Stomach smooth muscle (tissue), 2 donors: Measurements from ENCODE around the gene PBX2.

Experiments used
- H3K27ac ChIP-seq: one replicate; pipeline ENCODE4 v1.7.0; 2013; ENCODE audit warnings: mild to moderate bottlenecking, low read length, inconsistent platforms
- H3K27me3 ChIP-seq, 2 donors: one replicate each; pipeline ENCODE4 v1.7.0; 2013; ENCODE audit warnings: low read length in 2 of 2; ENCODE audit not compliant: insufficient read depth in 2 of 2, control insufficient read depth in 1 of 2
- H3K36me3 ChIP-seq, 2 donors: one replicate each; pipeline ENCODE4 v1.7.0; 2013; ENCODE audit warnings: low read length in 2 of 2; ENCODE audit not compliant: control insufficient read depth in 2 of 2, insufficient read depth in 2 of 2
- H3K4me1 ChIP-seq: one replicate; pipeline ENCODE4 v1.7.0; 2013; ENCODE audit warnings: low read length; ENCODE audit not compliant: control insufficient read depth, insufficient read depth
- H3K4me3 ChIP-seq, 2 donors: one replicate each; pipeline ENCODE4 v1.7.0; 2013; ENCODE audit warnings: low read length in 2 of 2
- H3K9ac ChIP-seq, 2 donors: one replicate each; pipeline ENCODE4 v1.7.0; 2013; ENCODE audit warnings: low read length in 2 of 2, mild to moderate bottlenecking in 1 of 2
- H3K9me3 ChIP-seq, 2 donors: one replicate each; pipeline ENCODE4 v1.7.0; 2013; ENCODE audit warnings: low read length in 2 of 2; ENCODE audit not compliant: control insufficient read depth in 2 of 2
- donor health status: healthy.
- donor health status: Pancreatic carcinoma.

Gene PBX2

DNA sequence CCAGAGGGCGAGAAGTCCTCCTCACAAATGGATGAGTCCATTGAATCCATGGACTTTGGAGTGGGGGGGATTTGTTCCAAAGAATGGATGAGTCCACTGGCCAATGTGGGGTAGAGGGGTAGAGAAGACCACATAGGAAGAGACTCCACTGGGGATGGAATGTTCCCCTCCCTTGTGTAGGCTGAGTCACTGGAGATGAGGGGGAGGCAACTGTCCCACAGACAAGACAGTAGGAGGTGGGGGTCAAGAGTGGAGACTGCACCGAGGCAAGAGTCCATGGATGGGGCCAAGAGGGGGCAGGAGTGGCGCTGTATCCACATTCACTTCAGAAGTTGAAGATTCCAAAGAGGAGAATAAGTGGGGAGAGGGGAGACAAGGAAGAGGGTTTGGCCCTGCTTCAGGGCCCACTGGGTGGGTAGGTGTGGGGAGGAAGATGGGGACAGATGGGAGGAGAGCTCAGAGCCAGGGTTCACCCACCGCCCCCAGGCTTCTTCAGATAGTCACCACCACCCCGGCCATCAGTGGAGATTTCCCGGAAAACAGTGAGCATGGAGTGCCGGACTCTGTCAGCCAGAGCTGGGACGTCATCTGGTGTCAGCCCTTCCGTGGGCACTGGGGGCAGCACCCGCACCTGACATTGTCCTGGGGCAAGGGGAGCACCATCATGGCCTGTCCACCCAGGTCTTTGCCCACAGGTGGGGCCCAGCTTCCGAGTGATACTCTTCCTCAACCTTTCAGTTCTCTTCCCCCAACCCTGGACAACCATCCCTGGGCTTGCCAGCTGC lies 21.0 kb downstream of the PBX2 start:
- Histone ChIP-seq H3K9me3 (no peaks in the 10 kb centered on the region), H3K27ac (peak overlapping the region; percentile 24), H3K36me3 (peaks cover 27 to 42% of the 10 kb centered on the region in 2 donors), H3K27me3 (no peaks in the 10 kb centered on the region), H3K4me3 (no peak overlapping the region), H3K4me1 (peaks cover 5% of the 10 kb centered on the region), H3K9ac (no peak overlapping the region)

DNA sequence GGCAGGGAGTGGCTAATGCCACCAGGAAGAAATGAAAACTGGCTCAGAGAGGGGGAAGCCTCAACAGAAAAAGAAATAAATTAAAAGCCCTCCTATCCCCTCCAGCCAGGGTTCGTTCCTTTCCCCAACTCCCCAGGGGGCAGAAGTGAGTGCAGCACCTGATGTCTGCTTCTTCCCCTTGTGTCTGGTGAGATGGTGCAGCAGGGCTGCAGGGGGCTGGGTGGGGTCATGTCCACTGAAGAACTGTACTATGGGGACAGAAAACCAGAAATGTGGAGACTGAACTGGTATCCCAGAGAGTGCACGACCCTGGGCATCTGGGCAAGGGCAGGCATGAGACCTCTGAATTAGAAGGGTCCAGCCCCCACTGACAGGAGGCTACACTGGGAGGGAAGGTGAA lies 21.7 kb downstream of the PBX2 start:
- no peaks in the 10 kb centered on the region for H3K9me3 ChIP-seq
- H3K27me3 ChIP-seq, result no peaks in the 10 kb centered on the region
- peak overlapping the region; percentile 18 for H3K27ac ChIP-seq
- no peak overlapping the region for H3K4me3 ChIP-seq
- H3K36me3 ChIP-seq, result peaks cover 27 to 44% of the 10 kb centered on the region in 2 donors
- no peak overlapping the region for H3K9ac ChIP-seq
- H3K4me1 ChIP-seq, result peaks cover 5% of the 10 kb centered on the region

DNA sequence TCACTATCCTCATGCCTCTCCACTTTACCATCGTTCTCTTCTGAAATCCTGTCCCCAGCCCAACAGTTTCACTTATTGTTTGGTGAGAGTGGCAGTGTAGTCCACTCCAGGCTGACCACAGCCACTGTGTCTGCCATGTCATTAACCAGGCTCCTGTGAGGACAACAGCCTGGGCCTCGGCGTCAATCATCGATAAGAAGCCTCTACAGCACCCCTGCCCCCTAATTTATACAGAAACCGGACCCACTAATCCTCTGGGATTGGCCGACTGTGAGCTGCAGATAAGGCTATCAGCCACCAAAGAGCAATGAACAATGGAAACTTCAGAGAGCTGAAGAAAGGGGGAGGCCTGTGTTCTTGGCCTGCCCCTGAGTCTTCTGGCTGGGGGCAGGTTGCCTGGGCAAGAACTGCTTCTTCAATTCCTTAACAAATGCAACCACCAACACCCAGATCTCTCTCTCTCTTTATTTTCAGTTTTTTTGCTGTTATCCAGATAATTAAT lies 22.2 kb downstream of the PBX2 start:
- H3K27me3 ChIP-seq, result no peaks in the 10 kb centered on the region
- peaks cover under 1% of the 10 kb centered on the region for H3K4me1 ChIP-seq
- H3K36me3 ChIP-seq, result peaks cover 27 to 47% of the 10 kb centered on the region in 2 donors
- no peak overlapping the region for H3K9ac ChIP-seq
- H3K9me3 ChIP-seq, result no peaks in the 10 kb centered on the region
- H3K27ac ChIP-seq, result peak overlapping the region; percentile 18
- no peak overlapping the region for H3K4me3 ChIP-seq

DNA sequence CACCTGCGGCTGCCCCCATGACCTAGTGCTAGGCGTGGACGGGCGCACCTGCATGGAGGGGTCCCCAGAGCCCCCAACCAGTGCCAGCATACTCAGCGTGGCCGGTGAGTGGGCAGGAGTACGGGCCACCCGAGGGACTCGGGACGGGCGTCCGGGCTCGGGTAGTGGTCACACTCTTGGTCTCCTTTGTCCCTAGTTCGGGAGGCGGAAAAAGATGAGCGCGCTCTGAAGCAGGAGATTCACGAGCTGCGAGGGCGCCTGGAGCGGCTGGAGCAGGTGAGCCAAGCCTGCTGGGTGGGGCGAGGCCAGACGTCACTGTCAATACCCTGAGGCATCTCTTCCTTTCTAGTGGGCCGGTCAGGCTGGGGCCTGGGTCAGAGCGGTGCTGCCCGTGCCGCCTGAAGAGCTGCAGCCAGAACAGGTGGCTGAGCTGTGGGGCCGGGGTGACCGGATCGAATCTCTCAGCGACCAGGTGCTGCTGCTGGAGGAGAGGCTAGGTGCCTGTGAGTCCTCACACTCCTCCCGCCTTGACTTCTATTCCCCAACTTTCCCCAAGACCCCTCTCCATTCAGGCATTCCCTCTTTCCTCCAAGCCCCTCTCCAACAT lies 22.7 kb downstream of the PBX2 start:
- H3K27me3 ChIP-seq, result no peaks in the 10 kb centered on the region
- H3K9ac ChIP-seq, result no peak overlapping the region
- H3K27ac ChIP-seq, result peak overlapping the region; percentile 18
- peaks cover 27 to 52% of the 10 kb centered on the region in 2 donors for H3K36me3 ChIP-seq
- H3K4me3 ChIP-seq, result no peak overlapping the region
- no peaks in the 10 kb centered on the region for H3K9me3 ChIP-seq
- H3K4me1 ChIP-seq, result no peaks in the 10 kb centered on the region

DNA sequence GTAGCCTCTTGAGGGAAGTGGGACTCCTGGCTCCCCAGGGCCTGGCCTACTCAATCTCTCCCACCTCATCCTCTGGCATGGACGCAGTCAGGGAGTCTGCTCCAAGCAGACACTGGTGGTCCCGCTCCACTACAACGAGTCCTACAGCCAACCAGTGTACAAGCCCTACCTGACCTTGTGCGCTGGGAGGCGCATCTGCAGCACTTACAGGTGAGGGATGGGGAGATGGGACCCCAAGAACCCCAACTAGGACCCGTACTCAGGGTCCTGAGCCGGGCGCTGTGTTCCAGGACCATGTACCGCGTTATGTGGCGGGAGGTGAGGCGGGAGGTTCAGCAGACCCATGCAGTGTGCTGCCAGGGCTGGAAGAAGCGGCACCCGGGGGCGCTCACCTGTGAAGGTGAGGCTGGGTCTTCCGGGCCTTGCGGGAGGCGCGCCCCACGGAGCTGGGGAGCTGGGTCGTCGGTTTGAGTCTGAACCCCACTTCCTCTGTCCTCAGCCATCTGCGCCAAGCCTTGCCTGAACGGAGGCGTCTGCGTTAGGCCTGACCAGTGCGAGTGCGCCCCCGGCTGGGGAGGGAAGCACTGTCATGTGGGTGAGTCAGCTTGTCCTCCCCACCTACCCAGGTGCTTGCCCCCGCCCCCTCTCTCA lies 23.5 kb downstream of the PBX2 start:
- Histone ChIP-seq H3K4me1 (no peaks in the 10 kb centered on the region), H3K36me3 (peaks cover 27 to 52% of the 10 kb centered on the region in 2 donors), H3K27ac (no peak overlapping the region)

DNA sequence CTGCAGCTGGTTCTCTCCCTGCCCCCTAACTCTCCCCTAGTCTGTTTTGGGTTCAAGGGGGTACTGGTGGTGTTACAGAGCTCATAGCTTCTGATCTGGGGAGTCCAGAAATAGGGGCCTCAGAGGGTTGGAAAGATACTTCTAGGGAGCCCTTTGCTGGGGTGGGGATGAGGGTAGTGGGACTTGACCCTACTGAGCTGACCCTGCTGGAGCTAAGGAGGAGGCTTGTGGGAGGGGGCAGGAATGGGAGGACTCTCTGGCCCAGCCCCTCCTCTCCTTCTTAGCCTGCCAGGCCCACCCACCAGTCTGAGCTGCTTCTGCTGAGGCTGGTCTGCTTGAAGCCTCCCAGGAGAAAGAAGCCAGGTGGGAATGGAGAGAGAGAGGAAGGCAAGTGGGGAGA lies 25.7 kb downstream of the PBX2 start, which contains the start of gene EGFL8:
Gene EGFL8 (plus strand): TSS at position 301 of the 400 bp plus-strand sequence. CDS start 1,571 bp downstream, outside the sequence.
- H3K36me3 ChIP-seq, result peaks cover 12 to 32% of the 10 kb centered on the region in 2 donors
- H3K27me3 ChIP-seq, result no peaks in the 10 kb centered on the region
- no peaks in the 10 kb centered on the region for H3K4me1 ChIP-seq
- H3K4me3 ChIP-seq, result no peak within 1 kb of the TSS
- H3K9ac ChIP-seq, result no peak within 1 kb of the TSS
- H3K27ac ChIP-seq, result peak within 1 kb of the TSS; percentile 49
- H3K9me3 ChIP-seq, result no peaks in the 10 kb centered on the region

More for the DNA sequence above, 23.5 kb downstream of the PBX2 start:
- Histone ChIP-seq H3K9ac (no peak overlapping the region), H3K27me3 (no peaks in the 10 kb centered on the region), H3K4me3 (no peak overlapping the region), H3K9me3 (no peaks in the 10 kb centered on the region)

DNA sequence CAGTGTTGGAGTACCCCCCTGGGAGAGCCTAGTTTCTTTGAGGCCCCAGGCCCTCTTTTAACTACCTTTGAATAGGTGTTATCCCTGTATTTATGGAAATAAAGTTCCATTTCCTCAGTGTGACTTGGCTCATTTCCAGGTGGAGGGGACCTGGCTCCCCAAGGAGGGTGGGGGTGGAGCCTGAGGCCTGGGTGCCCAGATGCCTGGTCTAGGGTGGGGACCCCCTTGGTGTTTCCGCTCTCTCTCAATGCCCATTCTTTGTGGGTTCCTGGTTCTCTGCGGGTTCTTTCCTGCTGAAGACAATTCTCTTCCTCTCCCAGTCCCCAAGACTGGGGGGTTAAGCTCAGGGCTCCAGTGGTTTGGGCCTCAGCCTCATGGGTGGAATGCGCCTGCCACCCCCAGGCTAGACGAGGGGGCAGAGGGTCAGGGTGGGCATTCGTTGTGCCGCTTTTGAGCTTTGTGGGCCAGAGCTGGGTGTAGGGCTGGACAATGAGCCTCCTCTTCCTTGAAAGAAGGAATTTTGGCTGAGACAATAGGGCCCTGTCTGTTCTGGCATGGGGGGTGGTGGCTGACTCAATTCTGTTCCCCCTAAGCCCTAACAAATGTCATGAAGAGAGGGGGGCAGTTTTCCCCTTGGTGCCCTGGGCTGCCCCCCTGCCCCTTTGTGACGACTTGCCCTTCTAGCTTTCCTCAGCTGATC lies 26.3 kb downstream of the PBX2 start:
- Histone ChIP-seq H3K36me3 (peaks cover 12 to 33% of the 10 kb centered on the region in 2 donors), H3K27ac (peak overlapping the region; percentile 49), H3K4me3 (no peak overlapping the region), H3K27me3 (no peaks in the 10 kb centered on the region), H3K9ac (no peak overlapping the region), H3K4me1 (no peaks in the 10 kb centered on the region), H3K9me3 (no peaks in the 10 kb centered on the region)

DNA sequence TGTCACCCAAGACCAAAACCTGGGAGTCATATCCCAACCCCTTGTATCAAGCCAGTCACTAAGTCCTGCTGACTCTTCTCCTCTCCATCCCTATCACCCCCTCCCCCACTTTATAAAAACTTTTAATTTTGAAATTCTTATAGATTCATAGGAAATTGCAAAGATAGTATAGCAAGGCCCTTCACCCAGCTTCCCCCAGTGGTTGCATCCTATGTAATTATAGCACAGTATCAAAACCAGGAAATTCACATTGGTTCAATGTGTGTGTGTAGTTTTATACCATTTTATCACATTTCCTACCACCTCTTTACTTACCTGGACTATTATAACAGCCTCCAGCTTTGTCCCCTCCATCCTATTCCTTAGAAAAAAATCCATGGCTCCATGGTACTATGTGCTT lies 31.9 kb downstream of the PBX2 start:
- H3K4me1 ChIP-seq, result peaks cover 21% of the 10 kb centered on the region
- no peak overlapping the region for H3K27ac ChIP-seq
- no peak overlapping the region for H3K4me3 ChIP-seq
- no peaks in the 10 kb centered on the region for H3K9me3 ChIP-seq
- no peak overlapping the region for H3K9ac ChIP-seq
- H3K36me3 ChIP-seq, result peaks cover 24 to 27% of the 10 kb centered on the region in 2 donors
- no peaks in the 10 kb centered on the region for H3K27me3 ChIP-seq

DNA sequence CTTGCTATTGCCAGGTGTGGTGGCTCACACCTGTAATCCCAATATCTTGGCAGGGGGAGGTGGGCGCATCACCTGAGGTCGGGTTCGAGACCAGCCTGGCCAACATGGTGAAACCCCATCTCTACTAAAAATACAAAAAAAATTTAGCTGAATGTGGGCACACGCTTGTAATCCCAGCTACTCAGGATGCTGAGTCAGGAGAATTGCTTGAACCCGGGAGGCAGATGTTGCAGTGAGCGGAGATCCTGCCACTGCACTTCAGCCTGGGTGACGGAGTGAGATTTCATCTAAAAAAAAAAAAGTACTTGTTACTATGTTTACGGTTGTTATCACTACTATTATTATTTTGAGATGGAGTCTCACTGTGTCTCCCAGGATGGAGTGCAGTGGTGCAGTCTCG lies 33.1 kb downstream of the PBX2 start:
- Histone ChIP-seq H3K36me3 (peaks cover 18 to 27% of the 10 kb centered on the region in 2 donors), H3K4me3 (no peak overlapping the region), H3K9ac (no peak overlapping the region), H3K27ac (no peak overlapping the region), H3K4me1 (peaks cover 33% of the 10 kb centered on the region), H3K27me3 (no peaks in the 10 kb centered on the region), H3K9me3 (no peaks in the 10 kb centered on the region)

DNA sequence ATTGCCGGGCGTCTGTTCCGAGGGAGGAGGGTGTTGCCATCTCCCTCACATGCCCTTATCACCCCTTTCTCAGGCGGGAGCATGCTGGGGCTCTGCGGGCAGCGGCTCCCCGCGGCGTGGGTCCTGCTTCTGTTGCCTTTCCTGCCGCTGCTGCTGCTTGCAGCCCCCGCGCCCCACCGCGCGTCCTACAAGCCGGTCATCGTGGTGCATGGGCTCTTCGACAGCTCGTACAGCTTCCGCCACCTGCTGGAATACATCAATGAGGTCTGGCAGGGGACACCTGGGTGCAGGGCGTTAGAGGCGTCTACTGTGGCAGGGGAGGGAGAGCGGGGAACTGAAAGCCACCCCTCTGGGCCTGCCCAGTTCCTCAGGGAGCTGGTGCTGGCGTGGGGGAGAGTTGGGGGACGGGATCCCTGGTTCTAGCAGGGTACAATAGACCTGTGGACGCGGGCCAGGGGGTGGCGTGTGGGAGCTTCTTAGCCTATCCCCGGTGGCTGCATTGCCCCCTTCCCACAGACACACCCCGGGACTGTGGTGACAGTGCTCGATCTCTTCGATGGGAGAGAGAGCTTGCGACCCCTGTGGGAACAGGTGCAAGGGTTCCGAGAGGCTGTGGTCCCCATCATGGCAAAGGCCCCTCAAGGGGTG lies 35.4 kb downstream of the PBX2 start:
- Histone ChIP-seq H3K27me3 (no peaks in the 10 kb centered on the region), H3K4me1 (peaks cover 52% of the 10 kb centered on the region)

More for the DNA sequence above, 35.4 kb downstream of the PBX2 start:
- Histone ChIP-seq H3K4me3 (peak overlapping the region; percentile 74 to 96), H3K9ac (peak overlapping the region; percentile 69 to 89), H3K9me3 (no peaks in the 10 kb centered on the region), H3K36me3 (peaks cover 18 to 27% of the 10 kb centered on the region in 2 donors), H3K27ac (peak overlapping the region; percentile 92)
